Prostate gland (tissue), 2 donors: ENCODE measurements around the gene IER2. TPM values are rescaled to one million over a fixed set of nuclear protein-coding genes. Genes with fewer than 3 reads are reported as not detected.
A peak's percentile ranks its signal among the peaks of the same experiment; 100 is the strongest.

Source experiments
- DNase-seq: peaks from one replicate; pipeline ENCODE4 v3.0.0-alpha.2; 2019; ENCODE audit warnings: low spot score
- H3K27ac ChIP-seq, 2 donors: fragments of 200-600 bp; sonication (generic); 2 replicates each; pipeline ENCODE4 v1.5.1; 2017 to 2019
- H3K27me3 ChIP-seq: fragments of 200-600 bp; sonication (generic); replicated peaks from 2 replicates; pipeline ENCODE4 v1.5.1; 2019; ENCODE audit not compliant: insufficient read depth
- H3K36me3 ChIP-seq, 2 donors: fragments of 200-600 bp; sonication (generic); 1 replicate in 1 of 2; 2 replicates in 1 of 2; pipeline versions ENCODE4 v1.5.1 to v1.8.1; 2017 to 2019
- H3K4me1 ChIP-seq: fragments of 200-600 bp; sonication (generic); replicated peaks from 2 replicates; pipeline ENCODE4 v1.5.1; 2019
- H3K4me3 ChIP-seq, 2 donors: fragments of 200-600 bp; sonication (generic); 2 replicates each; pipeline ENCODE4 v1.5.1; 2017 to 2019
- H3K9me3 ChIP-seq: fragments of 200-600 bp; sonication (generic); 2 replicates; pipeline ENCODE4 v1.5.1; 2017
- CTCF ChIP-seq, 4 experiments: fragments of 200-600 bp in 2 of 4; fragments of 450-650 bp in 2 of 4; sonication (generic) in 2 of 4; IDR thresholded peaks; 1 replicate in 3 of 4; 2 replicates in 1 of 4; pipeline ENCODE4 v1.5.1; 2016 to 2019; ENCODE audit warnings: antibody characterized with exemption in 4 of 4, mild to moderate bottlenecking in 2 of 4, moderate library complexity in 2 of 4
- POLR2A ChIP-seq: fragments of 450-650 bp; IDR thresholded peaks from one replicate; pipeline ENCODE4 v1.6.1; 2016; ENCODE audit warnings: antibody characterized with exemption, mild to moderate bottlenecking
- POLR2AphosphoS5 ChIP-seq: sonication (generic); formaldehyde crosslinking; IDR thresholded peaks from one replicate; pipeline ENCODE4 v1.6.1; 2017; ENCODE audit warnings: antibody characterized with exemption
- WGBS: methylation state at CpG from one replicate; pipeline ENCODE4 v1.1.5; 2018; 5-methylcytosine and 5-hydroxymethylcytosine counted together
- intact Hi-C: fragments of 100-400 bp; cut with DNase I; formaldehyde crosslinking; loops from one replicate; pipeline ENCODE4 v1.14.2; 2022
- total RNA-seq, 2 donors: library from RNA; depleted of rRNA; stranded (reverse); fragments of >200 nt; gene quantifications; one replicate each; pipeline ENCODE4 v1.1.0, GENCODE V29; 2016

The IER2 gene
- total RNA-seq, 2 donors from 2014 or later: 34.7 to 75.7 TPM

GRCh38 chr19:13102666-13103580 lies 47.3 kb upstream of the IER2 start, which contains the start of gene LYL1:
Gene LYL1, minus strand, starts transcription at chr19:13102858. Its CDS starts 1,687 bp downstream, at chr19:13101171.
- no peak for DNase-seq
- TF ChIP-seq CTCF (IDR thresholded peaks at IDR 0.05) (no peak), POLR2AphosphoS5 (peak; percentile 25), POLR2A (no peak)
- Histone ChIP-seq H3K4me3 (peak within 1 kb of the TSS; percentile 14 to 24), H3K27ac (peak within 1 kb of the TSS; percentile 66 to 69), H3K36me3 (no peaks in the 10 kb centered on the region), H3K4me1 (peaks cover 3% of the 10 kb centered on the region), H3K27me3 (no peaks in the 10 kb centered on the region), H3K9me3 (no peaks in the 10 kb centered on the region)
- intact Hi-C loops: no loop called here
- WGBS: 9% methylated on average over 38 of the region's 47 CpGs

- Histone ChIP-seq H3K27me3 (no peaks in the 10 kb centered on the region), H3K4me1 (peaks cover 3% of the 10 kb centered on the region), H3K36me3 (no peaks in the 10 kb centered on the region), H3K27ac (peak overlapping the region in 1 of 2 donors; percentile 69), H3K4me3 (no peak overlapping the region), H3K9me3 (no peaks in the 10 kb centered on the region)
- TF ChIP-seq CTCF (IDR thresholded peaks at IDR 0.05) (no peak), POLR2AphosphoS5 (no peak), POLR2A (no peak)
- intact Hi-C loops: no loop called here
- 78% methylated on average over 13 of the region's 13 CpGs for WGBS
- DNase-seq: no peak
Measured at GRCh38 chr19:13103581-13104359, 46.4 kb upstream of the IER2 start.

GRCh38 chr19:13104360-13104847 lies 45.8 kb upstream of the IER2 start:
- no peak for DNase-seq
- WGBS: 43% methylated on average over 33 of the region's 33 CpGs
- peak overlapping the region in 1 of 2 donors; percentile 23 for H3K27ac ChIP-seq
- intact Hi-C loops: no loop called here
- TF ChIP-seq CTCF (IDR thresholded peaks at IDR 0.05) (peak; percentile 29 to 74 (median 46)), POLR2AphosphoS5 (no peak), POLR2A (no peak)
- H3K9me3 ChIP-seq: no peaks in the 10 kb centered on the region
- no peaks in the 10 kb centered on the region for H3K27me3 ChIP-seq
- peak overlapping the region in 1 of 2 donors; percentile 0 for H3K4me3 ChIP-seq
- no peaks in the 10 kb centered on the region for H3K36me3 ChIP-seq
- H3K4me1 ChIP-seq: peaks cover 3% of the 10 kb centered on the region

- no peaks in the 10 kb centered on the region for H3K36me3 ChIP-seq
- no peak for TF ChIP-seq CTCF (IDR thresholded peaks at IDR 0.05)
- TF ChIP-seq POLR2AphosphoS5: no peak
- no peak for TF ChIP-seq POLR2A
- intact Hi-C loops: no loop called here
- peak overlapping the region in 1 of 2 donors; percentile 23 for H3K27ac ChIP-seq
- 71% methylated on average over 26 of the region's 29 CpGs for WGBS
- H3K27me3 ChIP-seq: no peaks in the 10 kb centered on the region
- no peaks in the 10 kb centered on the region for H3K9me3 ChIP-seq
- H3K4me1 ChIP-seq: peaks cover 3% of the 10 kb centered on the region
- no peak for DNase-seq
- H3K4me3 ChIP-seq: peak overlapping the region in 1 of 2 donors; percentile 0
Measured at GRCh38 chr19:13104848-13105711, 45.1 kb upstream of the IER2 start.
